ENCODE results near the gene LRRFIP1.

Gene LRRFIP1

DNA sequence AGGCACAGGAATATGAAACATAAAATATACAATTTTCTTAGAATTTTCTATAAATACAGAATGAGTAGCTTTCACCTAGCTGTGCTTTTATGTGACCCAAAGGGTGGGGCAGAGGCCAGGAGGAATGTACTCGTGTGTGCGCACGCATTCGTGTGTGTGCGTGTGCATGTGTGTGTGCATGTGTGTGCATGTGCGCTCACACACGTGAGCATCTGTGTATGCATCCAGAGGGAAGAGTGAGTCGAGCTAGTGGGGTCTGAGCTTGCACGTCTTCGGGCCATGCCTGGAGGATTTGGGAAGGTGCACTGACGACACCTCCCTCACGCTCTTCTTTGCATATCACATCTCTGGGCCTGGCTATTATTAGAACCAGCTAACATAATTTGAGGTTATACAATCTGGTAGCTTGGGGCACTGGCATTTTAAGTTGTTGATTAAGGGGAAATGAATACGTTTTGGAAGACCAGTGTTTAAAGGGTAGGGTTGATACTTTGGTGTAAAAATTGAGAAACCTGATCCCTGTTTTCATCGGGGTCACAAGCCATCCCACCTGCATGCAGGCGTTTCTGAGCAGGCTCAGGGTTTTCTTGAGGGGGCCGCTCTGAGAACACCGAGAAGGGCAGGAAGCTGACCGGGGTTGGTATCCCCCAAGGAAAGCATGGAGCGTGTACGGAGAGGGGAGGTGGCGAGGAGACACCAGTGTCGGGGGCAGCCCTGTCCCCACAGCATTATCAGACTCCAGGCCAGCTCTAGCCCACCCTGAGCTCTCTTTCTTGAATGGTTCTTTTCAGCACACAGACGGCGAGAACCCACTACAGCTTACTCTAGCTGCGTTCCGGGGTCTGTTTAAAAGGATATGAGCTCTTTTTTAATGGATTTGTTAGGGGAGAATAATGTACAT lies 85.3 kb downstream of the LRRFIP1 start:
- TF ChIP-seq, protein P1, sequence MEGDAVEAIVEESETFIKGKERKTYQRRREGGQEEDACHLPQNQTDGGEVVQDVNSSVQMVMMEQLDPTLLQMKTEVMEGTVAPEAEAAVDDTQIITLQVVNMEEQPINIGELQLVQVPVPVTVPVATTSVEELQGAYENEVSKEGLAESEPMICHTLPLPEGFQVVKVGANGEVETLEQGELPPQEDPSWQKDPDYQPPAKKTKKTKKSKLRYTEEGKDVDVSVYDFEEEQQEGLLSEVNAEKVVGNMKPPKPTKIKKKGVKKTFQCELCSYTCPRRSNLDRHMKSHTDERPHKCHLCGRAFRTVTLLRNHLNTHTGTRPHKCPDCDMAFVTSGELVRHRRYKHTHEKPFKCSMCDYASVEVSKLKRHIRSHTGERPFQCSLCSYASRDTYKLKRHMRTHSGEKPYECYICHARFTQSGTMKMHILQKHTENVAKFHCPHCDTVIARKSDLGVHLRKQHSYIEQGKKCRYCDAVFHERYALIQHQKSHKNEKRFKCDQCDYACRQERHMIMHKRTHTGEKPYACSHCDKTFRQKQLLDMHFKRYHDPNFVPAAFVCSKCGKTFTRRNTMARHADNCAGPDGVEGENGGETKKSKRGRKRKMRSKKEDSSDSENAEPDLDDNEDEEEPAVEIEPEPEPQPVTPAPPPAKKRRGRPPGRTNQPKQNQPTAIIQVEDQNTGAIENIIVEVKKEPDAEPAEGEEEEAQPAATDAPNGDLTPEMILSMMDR (IDR thresholded peaks at IDR 0.05; ENCODE audit: borderline replicate concordance, control extremely low read depth, extremely low read depth, insufficient read depth, missing control alignments): no peak
- in situ Hi-C loops (cut with MboI; ENCODE audit: low sequenced_read_pairs, unreplicated experiment): no loop called here
- no peak for DNase-seq (ENCODE audit: low spot score)

- in situ Hi-C loops (cut with MboI; ENCODE audit: low sequenced_read_pairs, unreplicated experiment): no loop called here
- TF ChIP-seq, protein P1 (IDR thresholded peaks at IDR 0.05; ENCODE audit: borderline replicate concordance, control extremely low read depth, extremely low read depth, insufficient read depth, missing control alignments): no peak
- DNase-seq (ENCODE audit: low spot score): no peak
These were observed 87.5 kb downstream of the LRRFIP1 start for GRCh38 chr2:237714690-237715458.

DNA sequence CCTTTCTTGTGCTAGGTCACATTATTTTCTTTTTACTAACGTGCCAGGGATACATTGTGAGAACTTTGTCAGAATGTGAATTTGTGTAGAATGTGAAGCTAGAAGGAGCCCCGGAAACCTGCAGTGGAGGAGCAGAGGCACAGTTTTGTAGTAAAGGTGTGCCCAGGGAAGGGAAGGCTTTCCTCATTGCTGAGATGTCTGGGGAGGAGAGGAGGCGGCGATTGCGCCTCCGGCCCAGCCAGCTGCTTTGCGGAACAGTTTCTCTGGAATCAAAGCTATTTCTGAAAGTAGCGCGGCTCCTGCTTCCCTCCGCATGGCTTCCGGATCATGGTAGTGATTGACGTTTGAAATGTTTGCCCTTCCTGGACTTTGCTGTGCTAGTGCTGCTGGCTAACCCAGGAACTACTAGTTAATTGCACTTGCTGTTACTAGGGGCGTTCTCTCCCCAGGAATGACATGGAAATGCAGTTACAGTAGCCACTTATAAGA lies 88.1 kb downstream of the LRRFIP1 start:
- TF ChIP-seq, protein P1 (IDR thresholded peaks at IDR 0.05; ENCODE audit: borderline replicate concordance, control extremely low read depth, extremely low read depth, insufficient read depth, missing control alignments): no peak
- in situ Hi-C loops (cut with MboI; ENCODE audit: low sequenced_read_pairs, unreplicated experiment): no loop called here
- DNase-seq (ENCODE audit: low spot score): no peak

DNA sequence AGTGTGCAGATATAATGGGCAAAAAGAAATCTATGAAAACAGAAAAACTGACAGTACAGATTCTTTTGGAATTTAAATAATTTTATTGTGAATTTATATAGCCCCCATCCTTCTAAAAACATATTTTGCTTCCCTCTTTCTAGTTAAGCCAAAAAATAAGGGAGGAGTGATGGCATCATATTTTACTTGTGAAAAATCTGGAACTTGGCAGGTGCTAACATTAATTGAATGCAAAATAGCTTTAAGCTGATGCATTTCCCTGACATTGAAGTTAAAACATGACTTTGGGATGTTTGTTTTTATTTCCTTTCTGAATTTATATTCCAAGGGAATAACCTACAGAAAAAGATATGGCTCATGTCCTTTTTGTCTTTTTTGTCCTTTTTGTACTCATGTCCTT lies 88.6 kb downstream of the LRRFIP1 start:
- in situ Hi-C loops (cut with MboI; ENCODE audit: low sequenced_read_pairs, unreplicated experiment): no loop called here
- no peak for DNase-seq (ENCODE audit: low spot score)
- TF ChIP-seq, protein P1 (IDR thresholded peaks at IDR 0.05; ENCODE audit: borderline replicate concordance, control extremely low read depth, extremely low read depth, insufficient read depth, missing control alignments): no peak

GRCh38 chr2:237717366-237718276 lies 90.2 kb downstream of the LRRFIP1 start:
- DNase-seq (ENCODE audit: low spot score): no peak
- in situ Hi-C loops (cut with MboI; ENCODE audit: low sequenced_read_pairs, unreplicated experiment): no loop called here
- TF ChIP-seq, protein P1 (IDR thresholded peaks at IDR 0.05; ENCODE audit: borderline replicate concordance, control extremely low read depth, extremely low read depth, insufficient read depth, missing control alignments): no peak

GRCh38 chr2:237718277-237718634 lies 90.9 kb downstream of the LRRFIP1 start:
- DNase-seq (ENCODE audit: low spot score): no peak
- in situ Hi-C loops (cut with MboI; ENCODE audit: low sequenced_read_pairs, unreplicated experiment): no loop called here
- TF ChIP-seq, protein P1 (IDR thresholded peaks at IDR 0.05; ENCODE audit: borderline replicate concordance, control extremely low read depth, extremely low read depth, insufficient read depth, missing control alignments): no peak
